SK-N-SH (cell line): ENCODE measurements around the gene HMG20A. TPM values are rescaled to one million over a fixed set of nuclear protein-coding genes. Genes with fewer than 3 reads are reported as not detected.

Experiments used
- CTCF ChIA-PET: fragments of 300-600, 350-600 bp; formaldehyde crosslinking; extraction: SDS; loops from one replicate; lab custom pipeline; 2021; lab: Yijun Ruan, JAX
- POLR2A ChIA-PET: fragments of 350-600 bp; sonication (Branson Sonifier 250); formaldehyde crosslinking; extraction: SDS; loops from one replicate; lab custom pipeline; 2020; ENCODE audit warnings: antibody characterized with exemption, inconsistent platforms; lab: Yijun Ruan, JAX
- DNase-seq: peaks from one replicate; pipeline ENCODE4 v3.0.0; 2012
- H2AFZ ChIP-seq: fragments of 200-600 bp; sonication (generic); 2 replicates; pipeline ENCODE4 v1.8.1; 2016; ENCODE audit warnings: antibody characterized with exemption, mild to moderate bottlenecking, low read depth
- H3F3A ChIP-seq: fragments of 200-600 bp; sonication (generic); replicated peaks from 2 replicates; pipeline ENCODE3; 2016; ENCODE audit warnings: antibody characterized with exemption, mild to moderate bottlenecking; ENCODE audit not compliant: insufficient read depth
- H3K27ac ChIP-seq, 2 experiments: fragments of 200-500 bp in 1 of 2; fragments of 200-600 bp in 1 of 2; sonication (Bioruptor generic) in 1 of 2; sonication (generic), shearing (Covaris generic) in 1 of 2; 2 replicates each; pipeline versions ENCODE4 v1.5.1 to v1.6.1; 2014 to 2016; ENCODE audit warnings: low read depth in 2 of 2, inconsistent platforms in 1 of 2, low read length in 1 of 2, mild to moderate bottlenecking in 1 of 2, mixed read lengths in 1 of 2
- H3K27me3 ChIP-seq: fragments of 200-600 bp; sonication (generic), shearing (Covaris generic); 2 replicates; pipeline ENCODE4 v1.6.1; 2016; ENCODE audit warnings: mixed run types; ENCODE audit not compliant: insufficient read depth
- H3K36me3 ChIP-seq, 2 experiments: fragments of 200-500 bp in 1 of 2; fragments of 200-600 bp in 1 of 2; sonication (Bioruptor generic) in 1 of 2; sonication (generic) in 1 of 2; replicated peaks in 1 of 2; 2 replicates each; pipeline versions ENCODE3 to v1.5.1; 2014 to 2016; ENCODE audit warnings: low read length in 1 of 2, mild to moderate bottlenecking in 1 of 2; ENCODE audit not compliant: insufficient read depth in 2 of 2, control insufficient read depth in 1 of 2
- H3K4me1 ChIP-seq, 2 experiments: fragments of 200-500 bp in 1 of 2; fragments of 200-600 bp in 1 of 2; sonication (Bioruptor generic) in 1 of 2; sonication (generic), shearing (Covaris generic) in 1 of 2; 2 replicates each; pipeline versions ENCODE4 v1.5.1 to v1.6.1; 2014 to 2016; ENCODE audit warnings: low read depth in 1 of 2, low read length in 1 of 2, mixed run types in 1 of 2; ENCODE audit not compliant: insufficient read depth in 2 of 2, control insufficient read depth in 1 of 2
- H3K4me2 ChIP-seq: fragments of 200-600 bp; sonication (generic), shearing (Covaris generic); 2 replicates; pipeline ENCODE4 v1.6.1; 2017; ENCODE audit warnings: mixed run types
- H3K4me3 ChIP-seq, 2 experiments: fragments of 200-500 bp in 1 of 2; fragments of 200-600 bp in 1 of 2; sonication (Bioruptor generic) in 1 of 2; sonication (generic), shearing (Covaris generic) in 1 of 2; 2 replicates each; pipeline versions ENCODE4 v1.5.1 to v1.8.1; 2014 to 2016; ENCODE audit warnings: low read depth in 2 of 2, inconsistent platforms in 1 of 2, low read length in 1 of 2, mild to moderate bottlenecking in 1 of 2, mixed read lengths in 1 of 2, moderate library complexity in 1 of 2
- H3K79me2 ChIP-seq: fragments of 200-600 bp; sonication (generic); 2 replicates; pipeline ENCODE4 v1.8.1; 2017; ENCODE audit warnings: mild to moderate bottlenecking; ENCODE audit not compliant: insufficient read depth
- H3K9ac ChIP-seq: fragments of 200-600 bp; sonication (generic); 2 replicates; pipeline ENCODE4 v1.6.1; 2017; ENCODE audit warnings: mixed run types
- H3K9me2 ChIP-seq: fragments of 200-600 bp; sonication (generic); 2 replicates; pipeline ENCODE4 v1.6.1; 2017; ENCODE audit warnings: mixed run types
- H3K9me3 ChIP-seq: fragments of 200-600 bp; sonication (generic); 2 replicates; pipeline ENCODE4 v1.6.1; 2017; ENCODE audit warnings: mixed run types, mild to moderate bottlenecking, moderate library complexity
- H4K20me1 ChIP-seq: fragments of 200-600 bp; sonication (generic); 2 replicates; pipeline ENCODE4 v1.6.1; 2017; ENCODE audit warnings: mild to moderate bottlenecking, mixed run types; ENCODE audit not compliant: insufficient read depth
- CHD2 ChIP-seq: fragments of 150-350 bp; IDR thresholded peaks from 2 replicates; pipeline ENCODE4 v1.6.1; 2018; ENCODE audit warnings: low read length; ENCODE audit not compliant: partially characterized antibody
- CTCF ChIP-seq: fragments of 200-600 bp; sonication (generic); IDR thresholded peaks from 2 replicates; pipeline ENCODE4 v1.6.1; 2017; ENCODE audit warnings: antibody characterized with exemption, mild to moderate bottlenecking, moderate library complexity
- ELF1 ChIP-seq: IDR thresholded peaks from 2 replicates; pipeline ENCODE4 v1.4.0; 2012
- FOSL2 ChIP-seq: IDR thresholded peaks from 2 replicates; pipeline ENCODE4 v1.4.0; 2012; ENCODE audit warnings: low read depth, mild to moderate bottlenecking, moderate library complexity, borderline replicate concordance
- FOXJ3 ChIP-seq: sonication (generic); formaldehyde crosslinking; IDR thresholded peaks from 2 replicates; pipeline ENCODE4 v1.5.1; 2020; ENCODE audit warnings: mild to moderate bottlenecking, missing genetic modification reagents
- GABPA ChIP-seq: IDR thresholded peaks from 2 replicates; pipeline ENCODE4 v1.4.0; 2012; ENCODE audit warnings: low read depth, mild to moderate bottlenecking
- MXI1 ChIP-seq: IDR thresholded peaks from 2 replicates; pipeline ENCODE4 v1.6.1; 2012; ENCODE audit warnings: mild to moderate bottlenecking, low read depth, low read length, improper control_type of control experiment
- PBX3 ChIP-seq: IDR thresholded peaks from 2 replicates; pipeline ENCODE4; 2012
- POLR2AphosphoS5 ChIP-seq: IDR thresholded peaks from 2 replicates; pipeline ENCODE4 v1.6.1; 2012; ENCODE audit warnings: low read depth, low read length
- REST ChIP-seq: IDR thresholded peaks from 2 replicates; pipeline ENCODE4 v1.6.1; 2012; ENCODE audit warnings: mild to moderate bottlenecking, low read depth, low read length, moderate library complexity
- RFX5 ChIP-seq: IDR thresholded peaks from 2 replicates; pipeline ENCODE4 v1.6.1; 2012; ENCODE audit warnings: mild to moderate bottlenecking, improper control_type of control experiment, low read length
- SIN3A ChIP-seq: IDR thresholded peaks from 2 replicates; pipeline ENCODE4 v1.6.1; 2012; ENCODE audit warnings: low read depth, mild to moderate bottlenecking, low read length, moderate library complexity, borderline replicate concordance
- SMC3 ChIP-seq: IDR thresholded peaks from 2 replicates; pipeline ENCODE4 v1.6.1; 2012; ENCODE audit warnings: low read depth, low read length, improper control_type of control experiment
- TAF1 ChIP-seq: IDR thresholded peaks from 2 replicates; pipeline ENCODE4 v1.6.1; 2012; ENCODE audit warnings: low read depth, mild to moderate bottlenecking, low read length, moderate library complexity, borderline replicate concordance
- YY1 ChIP-seq: IDR thresholded peaks from 2 replicates; pipeline ENCODE4 v1.4.0; 2012; ENCODE audit warnings: low read depth, mild to moderate bottlenecking
- ZBTB33 ChIP-seq: IDR thresholded peaks from 2 replicates; pipeline ENCODE4 v1.4.0; 2012; ENCODE audit warnings: low read depth, borderline replicate concordance
- WGBS: methylation state at CpG from one replicate; pipeline ENCODE4 v1.1.6; 2017; ENCODE audit warnings: low lambda C conversion rate; 5-methylcytosine and 5-hydroxymethylcytosine counted together
- polyA plus RNA-seq, 3 experiments: library from polyadenylated mRNA; depleted of rRNA; stranded (reverse); fragments of >200 nt; gene quantifications; 2 replicates each; pipeline ENCODE4 v1.2.3, GENCODE V29; 2012

HMG20A gene
- polyA plus RNA-seq (2012; rRNA removed) = 27.7 and 34.3 TPM in 2 replicates
- 29.7 and 31.3 TPM in 2 replicates for polyA plus RNA-seq (2012; cell fraction: cytosol; rRNA removed)
- polyA plus RNA-seq (2012; cell fraction: nucleus; rRNA removed) = 45.7 and 55.6 TPM in 2 replicates

GRCh38 chr15:77420610-77421369 lies at the start of gene HMG20A:
Gene HMG20A, plus strand, starts transcription at chr15:77420888. Its CDS starts 37,520 bp downstream, at chr15:77458408.
- peak; percentile 73 for DNase-seq
- TF ChIP-seq PBX3 (peak; percentile 55), POLR2AphosphoS5 (peak; percentile 75), MXI1 (peak; percentile 62; the same call in 1 of the 2 replicates), CTCF (no peak; the same call in 1 of the 2 replicates), GABPA (peak; percentile 78), FOSL2 (no peak), ELF1 (no peak), YY1 (peak; percentile 62; the same call in 1 of the 2 replicates), RFX5 (no peak), SMC3 (0 out of 2 replicates have a peak, but pooled peaks have one; percentile 13), SIN3A (0 out of 2 replicates have a peak, but pooled peaks have one; percentile 26), REST (no peak), ZBTB33 (peak; percentile 36; the same call in 1 of the 2 replicates), TAF1 (peak; percentile 49), CHD2 (peak; percentile 90), FOXJ3 (CRISPR knock-in tag) (no peak)
- TF ChIP-seq, all 33 proteins: peak for 10
- H3K4me1 ChIP-seq = peaks cover 19 to 24% of the 10 kb centered on the region in 2 experiments
- peaks cover 3 to 6% of the 10 kb centered on the region in 2 experiments for H3K36me3 ChIP-seq
- peaks cover 16% of the 10 kb centered on the region for H3F3A ChIP-seq
- peak within 1 kb of the TSS; percentile 92; the same call in 1 of the 2 replicates for H2AFZ ChIP-seq
- H3K27me3 ChIP-seq = no peaks in the 10 kb centered on the region
- CTCF ChIA-PET = interaction anchor here (1.1 to 2.6 kb wide), 4 partner anchors 71 to 303 kb away, joined by 3 to 14 read pairs (median 4); no protein-coding TSS in a partner anchor
- H3K79me2 ChIP-seq = peaks cover 86% of the 10 kb centered on the region
- H3K4me2 ChIP-seq = peak within 1 kb of the TSS; percentile 90
- H3K9me3 ChIP-seq = no peaks in the 10 kb centered on the region
- POLR2A ChIA-PET = interaction anchor here (0.6 to 1.0 kb wide), 2 partner anchors 350 to 401 kb away, joined by 3 to 4 read pairs; partner anchors contain the start of gene TSPAN3
- H3K4me3 ChIP-seq = peak within 1 kb of the TSS; percentile 71 to 93
- H3K27ac ChIP-seq = peak within 1 kb of the TSS; percentile 94 to 99
- under 1% methylated on average over 23 of the region's 25 CpGs for WGBS
- peak within 1 kb of the TSS; percentile 91 for H3K9ac ChIP-seq
- H3K9me2 ChIP-seq = no peaks in the 10 kb centered on the region
- peaks cover 41% of the 10 kb centered on the region for H4K20me1 ChIP-seq
